IMR-90 (cell line): Measurements from ENCODE around the gene ATG9A. TPM values are rescaled to one million over a fixed set of nuclear protein-coding genes. Genes with fewer than 3 reads are reported as not detected.

Experiments
- ATAC-seq: fragments of 200-7000 bp; cut with Tn5 transposase; 2 replicates; pipeline ENCODE4 v1.9.1; 2020; ENCODE audit warnings: low read depth, mild to moderate bottlenecking, moderate library complexity
- BruUV-seq: library from RNA; stranded (reverse); fragments of 400-500 nt; replicated peaks from 2 replicates; lab custom pipeline; 2021; lab: Mats Ljungman, UMichigan
- CTCF ChIA-PET: fragments of 300-600 bp; formaldehyde crosslinking; extraction: SDS; loops from one replicate; lab custom pipeline; 2021; ENCODE audit warnings: antibody characterized with exemption; lab: Yijun Ruan, JAX
- POLR2A ChIA-PET: fragments of 300-600 bp; sonication (Branson Sonifier 250); formaldehyde crosslinking; loops from one replicate; lab custom pipeline; 2022; ENCODE audit warnings: antibody characterized with exemption; ENCODE audit not compliant: unreplicated experiment; lab: Charles Lee
- DNase-seq: peaks from one replicate; pipeline ENCODE4 v3.0.0; 2013
- H2AFZ ChIP-seq: replicated peaks from 2 replicates; pipeline ENCODE3; 2013; ENCODE audit warnings: low read length, mild to moderate bottlenecking; ENCODE audit not compliant: poor library complexity
- H2AK5ac ChIP-seq: 2 replicates; pipeline ENCODE4 v1.6.1; 2013; ENCODE audit warnings: low read depth, low read length, inconsistent platforms
- H2AK9ac ChIP-seq: replicated peaks from 2 replicates; pipeline ENCODE3; 2013; ENCODE audit warnings: mild to moderate bottlenecking, low read depth, low read length, moderate library complexity; ENCODE audit not compliant: poor library complexity
- H2BK120ac ChIP-seq: 2 replicates; pipeline ENCODE4 v1.6.1; 2013; ENCODE audit warnings: low read depth, low read length, inconsistent platforms
- H2BK15ac ChIP-seq: 3 replicates; pipeline ENCODE4 v1.6.1; 2013; ENCODE audit warnings: low read depth, low read length, inconsistent platforms
- H2BK20ac ChIP-seq: 2 replicates; pipeline ENCODE4 v1.6.1; 2013; ENCODE audit warnings: low read depth, mild to moderate bottlenecking, inconsistent platforms, low read length, moderate library complexity
- H2BK5ac ChIP-seq: 2 replicates; pipeline ENCODE4 v1.6.1; 2013; ENCODE audit warnings: mild to moderate bottlenecking, low read depth, low read length, inconsistent platforms; ENCODE audit not compliant: poor library complexity, severe bottlenecking
- H3K14ac ChIP-seq: replicated peaks from 2 replicates; pipeline ENCODE4 v1.6.1; 2013; ENCODE audit warnings: low read depth, low read length, inconsistent platforms
- H3K18ac ChIP-seq: 2 replicates; pipeline ENCODE4 v1.6.1; 2013; ENCODE audit warnings: low read depth, low read length, control low read depth
- H3K23ac ChIP-seq: 2 replicates; pipeline ENCODE4 v1.6.1; 2013; ENCODE audit warnings: low read depth, low read length, inconsistent platforms
- H3K27ac ChIP-seq: 2 replicates; pipeline ENCODE4 v1.5.1; 2013; ENCODE audit warnings: mild to moderate bottlenecking, control low read depth, low read length; ENCODE audit not compliant: insufficient read depth
- H3K27me3 ChIP-seq: 2 replicates; pipeline ENCODE4 v1.6.1; 2013; ENCODE audit warnings: low read length; ENCODE audit not compliant: control insufficient read depth, insufficient read depth
- H3K36me3 ChIP-seq: 2 replicates; pipeline ENCODE4 v1.6.1; 2013; ENCODE audit warnings: low read length, mixed read lengths; ENCODE audit not compliant: control insufficient read depth, insufficient read depth
- H3K4ac ChIP-seq: 2 replicates; pipeline ENCODE4 v1.6.1; 2013; ENCODE audit warnings: low read depth, low read length, inconsistent platforms
- H3K4me1 ChIP-seq: 2 replicates; pipeline ENCODE4 v1.6.1; 2013; ENCODE audit warnings: low read length, mixed read lengths; ENCODE audit not compliant: control insufficient read depth, insufficient read depth
- H3K4me2 ChIP-seq: 2 replicates; pipeline ENCODE4 v1.6.1; 2013; ENCODE audit warnings: low read depth, mild to moderate bottlenecking, control low read depth, low read length, moderate library complexity
- H3K4me3 ChIP-seq: 2 replicates; pipeline ENCODE4 v1.5.1; 2013; ENCODE audit warnings: low read depth, mild to moderate bottlenecking, control low read depth, low read length, moderate library complexity; ENCODE audit not compliant: insufficient read depth
- H3K56ac ChIP-seq: 2 replicates; pipeline ENCODE4 v1.6.1; 2013; ENCODE audit warnings: low read length, inconsistent platforms; ENCODE audit not compliant: insufficient read depth; ENCODE audit errors: extremely low read depth
- H3K79me1 ChIP-seq, 2 experiments: 2 replicates each; pipeline ENCODE4 v1.6.1; 2013; ENCODE audit warnings: low read length in 2 of 2, inconsistent platforms in 1 of 2, low read depth in 1 of 2
- H3K9ac ChIP-seq: 2 replicates; pipeline ENCODE4 v1.6.1; 2013; ENCODE audit warnings: low read depth, low read length, control low read depth
- H3K9me1 ChIP-seq: 2 replicates; pipeline ENCODE4 v1.6.1; 2013; ENCODE audit warnings: low read length, inconsistent platforms; ENCODE audit not compliant: insufficient read depth
- H3K9me3 ChIP-seq: 2 replicates; pipeline ENCODE4 v1.6.1; 2013; ENCODE audit warnings: low read length; ENCODE audit not compliant: control insufficient read depth, insufficient read depth
- H4K20me1 ChIP-seq: 2 replicates; pipeline ENCODE4 v1.6.1; 2013; ENCODE audit warnings: low read length, inconsistent platforms; ENCODE audit not compliant: insufficient read depth
- H4K5ac ChIP-seq: 2 replicates; pipeline ENCODE4 v1.6.1; 2013; ENCODE audit warnings: mild to moderate bottlenecking, low read depth, low read length, control low read depth
- H4K8ac ChIP-seq, 2 experiments: 2 replicates each; pipeline ENCODE4 v1.6.1; 2013; ENCODE audit warnings: low read depth in 2 of 2, low read length in 2 of 2, control low read depth in 1 of 2, inconsistent platforms in 1 of 2
- H4K91ac ChIP-seq: 2 replicates; pipeline ENCODE4 v1.6.1; 2013; ENCODE audit warnings: low read depth, low read length, inconsistent platforms; ENCODE audit not compliant: insufficient read depth
- BHLHE40 ChIP-seq: fragments of 150-350 bp; IDR thresholded peaks from 2 replicates; pipeline ENCODE4 v1.6.1; 2016; ENCODE audit warnings: mild to moderate bottlenecking, low read depth, low read length
- CEBPB ChIP-seq: IDR thresholded peaks from 2 replicates; pipeline ENCODE4 v1.6.1; 2012; ENCODE audit warnings: low read depth, low read length, improper control_type of control experiment
- CHD1 ChIP-seq: IDR thresholded peaks from 2 replicates; pipeline ENCODE4 v1.6.1; 2012; ENCODE audit warnings: low read depth, low read length, improper control_type of control experiment
- ELK1 ChIP-seq: fragments of 150-350 bp; IDR thresholded peaks from 2 replicates; pipeline ENCODE4 v1.6.1; 2016; ENCODE audit warnings: low read depth, mild to moderate bottlenecking, low read length, moderate library complexity, borderline replicate concordance
- FOS ChIP-seq: fragments of 150-350 bp; IDR thresholded peaks from 2 replicates; pipeline ENCODE4 v1.6.1; 2016; ENCODE audit warnings: low read depth, low read length
- MAFK ChIP-seq: IDR thresholded peaks from 2 replicates; pipeline ENCODE4 v1.6.1; 2012; ENCODE audit warnings: low read depth, low read length, improper control_type of control experiment
- MAZ ChIP-seq: IDR thresholded peaks from 2 replicates; pipeline ENCODE4 v1.6.1; 2012; ENCODE audit warnings: low read depth, mild to moderate bottlenecking, low read length, improper control_type of control experiment, moderate library complexity, borderline replicate concordance
- MXI1 ChIP-seq: IDR thresholded peaks from 2 replicates; pipeline ENCODE4 v1.6.1; 2012; ENCODE audit warnings: low read depth, mild to moderate bottlenecking, low read length, moderate library complexity, borderline replicate concordance
- NFE2L2 ChIP-seq: fragments of 150-350 bp; IDR thresholded peaks from 2 replicates; pipeline ENCODE4 v1.6.1; 2016; ENCODE audit warnings: low read depth, mild to moderate bottlenecking, low read length
- POLR2A ChIP-seq: IDR thresholded peaks from 2 replicates; pipeline ENCODE4 v1.6.1; 2012; ENCODE audit warnings: mild to moderate bottlenecking, low read depth, low read length
- RAD21 ChIP-seq: IDR thresholded peaks from 2 replicates; pipeline ENCODE4 v1.6.1; 2012; ENCODE audit warnings: low read length, improper control_type of control experiment
- RCOR1 ChIP-seq: IDR thresholded peaks from 2 replicates; pipeline ENCODE4 v1.6.1; 2012; ENCODE audit warnings: mild to moderate bottlenecking, low read length, improper control_type of control experiment; ENCODE audit not compliant: insufficient replicate concordance
- RFX5 ChIP-seq: IDR thresholded peaks from 2 replicates; pipeline ENCODE4 v1.8.0; 2012; ENCODE audit warnings: low read depth, mild to moderate bottlenecking, low read length, moderate library complexity
- SMC3 ChIP-seq: fragments of 150-350 bp; IDR thresholded peaks from 2 replicates; pipeline ENCODE4 v1.6.1; 2016; ENCODE audit warnings: low read depth, mild to moderate bottlenecking, antibody characterized with exemption, low read length, moderate library complexity
- USF2 ChIP-seq: fragments of 150-350 bp; IDR thresholded peaks from 2 replicates; pipeline ENCODE4 v1.6.1; 2017; ENCODE audit warnings: mild to moderate bottlenecking, antibody characterized with exemption, low read length, low read depth
- WGBS, 2 experiments: methylation state at CpG; one replicate each; pipeline versions ENCODE4 v1.1.5 to v1.1.7; 2013; ENCODE audit warnings: missing lambda C conversion rate in 2 of 2; ENCODE audit not compliant: insufficient read length in 1 of 2; ENCODE audit errors: extremely low coverage in 2 of 2; 5-methylcytosine and 5-hydroxymethylcytosine counted together
- dilution Hi-C: fragments of 300-500 bp; cut with HindIII; formaldehyde crosslinking; loops from one replicate; pipeline ENCODE4 v1.14.3; 2018; ENCODE audit warnings: low sequenced_read_pairs; ENCODE audit not compliant: unreplicated experiment
- in situ Hi-C: fragments of 300-500 bp; cut with MboI; formaldehyde crosslinking; loops from 3 replicates; pipeline ENCODE4 v1.14.3; 2019; ENCODE audit warnings: low sequenced_read_pairs, inconsistent platforms, mixed read lengths
- intact Hi-C: fragments of 100-400 bp; cut with micrococcal nuclease; formaldehyde crosslinking; loops from 2 replicates; pipeline ENCODE4 v1.10.0; 2022
- polyA plus RNA-seq, 3 experiments: library from polyadenylated mRNA; depleted of rRNA; stranded (reverse); fragments of >200 nt; gene quantifications; 2 replicates each; pipeline ENCODE4 v1.2.3, GENCODE V29; 2012; ENCODE audit warnings: low replicate concordance in 1 of 3
- total RNA-seq: library from RNA; depleted of rRNA; stranded (reverse); fragments of >200 nt; gene quantifications from 2 replicates; pipeline ENCODE4 v1.2.3, GENCODE V29; 2012
- TF ChIP-seq, protein P1 (sequence below): conservative IDR thresholded peaks from 2 replicates; pipeline ENCODE4 v1.5.1; 2012; ENCODE audit warnings: mild to moderate bottlenecking, low read depth, low read length, improper control_type of control experiment

Gene ATG9A
- total and polyA plus RNA-seq, 2 of the 4 experiments (the other 2 are of a cell fraction): 35.1 to 58.3 TPM

- Histone ChIP-seq H2BK15ac (no peak overlapping the region), H3K4me3 (no peak overlapping the region), H3K23ac (no peak overlapping the region), H3K27ac (no peak overlapping the region), H3K18ac (no peak overlapping the region), H3K36me3 (peaks cover 58% of the 10 kb centered on the region), H2AFZ (no peak overlapping the region), H2BK20ac (no peak overlapping the region), H3K56ac (no peak overlapping the region), H3K4me2 (no peak overlapping the region), H4K91ac (no peak overlapping the region), H4K5ac (no peak overlapping the region), H2BK5ac (no peak overlapping the region), H3K4ac (no peak overlapping the region), H3K79me1 (peaks cover 8 to 20% of the 10 kb centered on the region in 2 experiments; a peak in 3 of 4 replicates), H4K8ac (no peak overlapping the region), H2AK5ac (no peak overlapping the region), H3K4me1 (peaks cover 5% of the 10 kb centered on the region; the same call in 1 of the 2 replicates), H4K20me1 (peaks cover 8% of the 10 kb centered on the region), H2BK120ac (no peak overlapping the region), H3K9ac (no peak overlapping the region), H3K27me3 (no peaks in the 10 kb centered on the region), H3K14ac (no peak overlapping the region), H2AK9ac (no peak overlapping the region), H3K9me1 (peaks cover 6% of the 10 kb centered on the region), H3K9me3 (no peaks in the 10 kb centered on the region)
- no CpG with 5 or more reads among the region's 19 CpGs for WGBS, 2 experiments
- ChIA-PET POLR2A (no interaction called here), CTCF (no interaction called here)
- TF ChIP-seq MAFK (no peak), CHD1 (no peak), ELK1 (no peak), RCOR1 (no peak), USF2 (no peak), CEBPB (no peak), MXI1 (no peak), FOS (no peak), NFE2L2 (no peak), POLR2A (no peak), MAZ (no peak), RFX5 (no peak), BHLHE40 (no peak), SMC3 (no peak), RAD21 (no peak)
- TF ChIP-seq, protein P1, sequence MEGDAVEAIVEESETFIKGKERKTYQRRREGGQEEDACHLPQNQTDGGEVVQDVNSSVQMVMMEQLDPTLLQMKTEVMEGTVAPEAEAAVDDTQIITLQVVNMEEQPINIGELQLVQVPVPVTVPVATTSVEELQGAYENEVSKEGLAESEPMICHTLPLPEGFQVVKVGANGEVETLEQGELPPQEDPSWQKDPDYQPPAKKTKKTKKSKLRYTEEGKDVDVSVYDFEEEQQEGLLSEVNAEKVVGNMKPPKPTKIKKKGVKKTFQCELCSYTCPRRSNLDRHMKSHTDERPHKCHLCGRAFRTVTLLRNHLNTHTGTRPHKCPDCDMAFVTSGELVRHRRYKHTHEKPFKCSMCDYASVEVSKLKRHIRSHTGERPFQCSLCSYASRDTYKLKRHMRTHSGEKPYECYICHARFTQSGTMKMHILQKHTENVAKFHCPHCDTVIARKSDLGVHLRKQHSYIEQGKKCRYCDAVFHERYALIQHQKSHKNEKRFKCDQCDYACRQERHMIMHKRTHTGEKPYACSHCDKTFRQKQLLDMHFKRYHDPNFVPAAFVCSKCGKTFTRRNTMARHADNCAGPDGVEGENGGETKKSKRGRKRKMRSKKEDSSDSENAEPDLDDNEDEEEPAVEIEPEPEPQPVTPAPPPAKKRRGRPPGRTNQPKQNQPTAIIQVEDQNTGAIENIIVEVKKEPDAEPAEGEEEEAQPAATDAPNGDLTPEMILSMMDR: no peak
- no TSS peak for BruUV-seq
- intact Hi-C loops (no loop called here), dilution Hi-C loops (no loop called here), in situ Hi-C loops (no loop called here)
- DNase-seq: no peak
- ATAC-seq: no peak
Observed at GRCh38 chr2:219220652-219221402, 8.6 kb downstream of the ATG9A start.
